ENCODE data around the gene CGRRF1.
A peak's percentile ranks its signal among the peaks of the same experiment; 100 is the strongest.

Gene CGRRF1

GRCh38 chr14:54570047-54570446, 60.3 kb downstream of the CGRRF1 start:
- Histone ChIP-seq H3K9me3 (replicated peaks in 1 of 11) (peaks cover 21 to 32% (median 28%) of the 10 kb centered on the region in 11 experiments), H3K27me3 (peaks cover 0 to 16% (median 12%) of the 10 kb centered on the region in 11 experiments; a peak in 12 of 22 replicates), H3K4me1 (peaks cover 25 to 31% (median 27%) of the 10 kb centered on the region in 10 experiments), H3K4me2 (peak overlapping the region; percentile 84 to 100 (median 97)), H3K9ac (no peak overlapping the region; a peak in 3 of 22 replicates), H3K4me3 (peak overlapping the region in 2 of 10 experiments; percentile 51 to 88; a peak in 2 of 20 replicates), H3K27ac (no peak overlapping the region), H4K20me1 (peaks cover 0 to 36% (median 8%) of the 10 kb centered on the region in 11 experiments; a peak in 9 of 22 replicates), H3K36me3 (peaks cover 19 to 53% (median 34%) of the 10 kb centered on the region in 11 experiments; a peak in 21 of 22 replicates)
- no peak for TF ChIP-seq Cebpa-rat (IDR thresholded peaks at IDR 0.05)

- Histone ChIP-seq H4K20me1 (peaks cover 0 to 44% (median 8%) of the 10 kb centered on the region in 11 experiments; a peak in 8 of 22 replicates), H3K9ac (no peak overlapping the region; a peak in 1 of 22 replicates), H3K9me3 (replicated peaks in 1 of 11) (peaks cover 21 to 32% (median 28%) of the 10 kb centered on the region in 11 experiments), H3K27ac (no peak overlapping the region), H3K4me3 (no peak overlapping the region), H3K27me3 (peaks cover 0 to 8% (median 5%) of the 10 kb centered on the region in 11 experiments; a peak in 9 of 22 replicates), H3K36me3 (peaks cover 19 to 53% (median 36%) of the 10 kb centered on the region in 11 experiments; a peak in 21 of 22 replicates), H3K4me2 (peak overlapping the region; percentile 84 to 100 (median 97); a peak in 20 of 22 replicates), H3K4me1 (peaks cover 21 to 38% (median 25%) of the 10 kb centered on the region in 10 experiments)
- no peak for TF ChIP-seq Cebpa-rat (IDR thresholded peaks at IDR 0.05)
Measured at GRCh38 chr14:54570631-54571415, 61.1 kb downstream of the CGRRF1 start.

DNA sequence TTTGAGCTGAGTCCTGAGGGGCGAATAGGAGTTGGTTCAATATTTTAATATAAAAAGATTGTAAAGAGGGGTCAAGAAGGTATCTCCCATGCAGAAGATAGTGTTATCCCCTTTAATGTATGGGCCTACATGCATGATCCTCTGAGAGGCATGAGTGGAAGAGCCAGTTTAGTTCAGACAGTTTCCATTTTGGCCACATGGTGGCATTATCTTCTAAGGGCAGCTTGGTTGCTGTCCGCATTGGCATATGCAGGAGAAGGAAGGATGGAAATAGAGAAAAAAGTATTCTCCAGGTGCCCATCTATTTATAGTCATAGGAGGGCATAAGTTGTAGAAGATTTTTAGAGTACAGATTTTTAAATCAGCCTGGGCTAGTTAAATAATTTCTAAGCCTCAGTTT, 62.6 kb downstream of the CGRRF1 start:
- Histone ChIP-seq H4K20me1 (peaks cover 0 to 59% (median 8%) of the 10 kb centered on the region in 11 experiments; a peak in 8 of 22 replicates), H3K4me2 (no peak overlapping the region), H3K4me3 (peak overlapping the region in 1 of 10 experiments; percentile 8; a peak in 2 of 20 replicates), H3K27ac (no peak overlapping the region), H3K9me3 (replicated peaks in 1 of 11) (peaks cover 21 to 32% (median 28%) of the 10 kb centered on the region in 11 experiments), H3K4me1 (peaks cover 21 to 51% (median 26%) of the 10 kb centered on the region in 10 experiments), H3K36me3 (peaks cover 25 to 67% (median 42%) of the 10 kb centered on the region in 11 experiments), H3K27me3 (no peaks in the 10 kb centered on the region), H3K9ac (no peak overlapping the region)
- no peak for TF ChIP-seq Cebpa-rat (IDR thresholded peaks at IDR 0.05)

DNA sequence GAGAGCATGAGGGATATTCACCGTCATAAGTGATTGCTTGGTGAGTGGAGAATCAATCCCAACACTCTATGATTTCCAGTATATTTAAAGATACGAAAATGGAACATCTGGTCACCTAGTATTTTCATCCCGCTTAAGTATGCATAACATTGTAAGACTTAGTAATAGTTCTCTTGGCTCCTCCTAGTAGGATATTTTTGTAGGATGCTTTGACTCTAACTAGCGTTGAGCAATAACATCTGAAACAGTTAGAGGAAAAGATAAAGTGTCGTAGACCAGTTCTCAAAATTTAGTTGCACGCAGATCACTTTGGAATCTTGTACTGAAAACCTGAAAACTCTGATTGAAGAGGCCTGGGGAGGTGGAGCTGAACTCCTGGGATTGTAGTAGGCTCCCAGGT, 64.8 kb downstream of the CGRRF1 start:
- H3K9ac ChIP-seq = no peak overlapping the region
- H3K27me3 ChIP-seq = no peaks in the 10 kb centered on the region
- peaks cover 0 to 72% (median under 1%) of the 10 kb centered on the region in 11 experiments; a peak in 7 of 22 replicates for H4K20me1 ChIP-seq
- H3K27ac ChIP-seq = no peak overlapping the region
- H3K4me3 ChIP-seq = no peak overlapping the region
- peaks cover 12 to 47% (median 13%) of the 10 kb centered on the region in 10 experiments for H3K4me1 ChIP-seq
- peaks cover 25 to 76% (median 60%) of the 10 kb centered on the region in 11 experiments for H3K36me3 ChIP-seq
- H3K9me3 ChIP-seq (replicated peaks in 1 of 11) = peaks cover 21 to 32% (median 28%) of the 10 kb centered on the region in 11 experiments
- TF ChIP-seq Cebpa-rat (IDR thresholded peaks at IDR 0.05) = no peak
- H3K4me2 ChIP-seq = no peak overlapping the region

- Histone ChIP-seq H4K20me1 (peaks cover 0 to 89% (median 0%) of the 10 kb centered on the region in 11 experiments; a peak in 6 of 22 replicates), H3K27ac (no peak overlapping the region), H3K36me3 (peaks cover 13 to 76% (median 47%) of the 10 kb centered on the region in 11 experiments), H3K27me3 (no peaks in the 10 kb centered on the region), H3K9me3 (replicated peaks in 1 of 11) (peaks cover 12 to 18% (median 14%) of the 10 kb centered on the region in 11 experiments), H3K9ac (no peak overlapping the region), H3K4me2 (no peak overlapping the region), H3K4me1 (peaks cover 0 to 34% (median 0%) of the 10 kb centered on the region in 10 experiments; a peak in 6 of 20 replicates), H3K4me3 (no peak overlapping the region)
- TF ChIP-seq Cebpa-rat (IDR thresholded peaks at IDR 0.05) = no peak
Measured at GRCh38 chr14:54577494-54577893, 67.8 kb downstream of the CGRRF1 start.

GRCh38 chr14:54577977-54578376, 68.3 kb downstream of the CGRRF1 start:
- Histone ChIP-seq H3K36me3 (peaks cover 8 to 76% (median 47%) of the 10 kb centered on the region in 11 experiments), H3K9me3 (replicated peaks in 1 of 11) (peaks cover 7 to 13% (median 9%) of the 10 kb centered on the region in 11 experiments; a peak in 20 of 22 replicates), H3K27me3 (no peaks in the 10 kb centered on the region), H3K4me1 (peaks cover 0 to 34% (median 0%) of the 10 kb centered on the region in 10 experiments; a peak in 6 of 20 replicates), H3K4me3 (no peak overlapping the region), H3K9ac (no peak overlapping the region), H3K27ac (no peak overlapping the region), H4K20me1 (peaks cover 0 to 94% (median 0%) of the 10 kb centered on the region in 11 experiments; a peak in 6 of 22 replicates), H3K4me2 (no peak overlapping the region)
- TF ChIP-seq Cebpa-rat (IDR thresholded peaks at IDR 0.05) = no peak

- TF ChIP-seq Cebpa-rat (IDR thresholded peaks at IDR 0.05) = no peak
- Histone ChIP-seq H3K4me1 (peaks cover 0 to 34% (median 0%) of the 10 kb centered on the region in 10 experiments; a peak in 6 of 20 replicates), H3K36me3 (peaks cover 0 to 69% (median 40%) of the 10 kb centered on the region in 11 experiments; a peak in 15 of 22 replicates)
Measured at GRCh38 chr14:54579621-54580020, 69.9 kb downstream of the CGRRF1 start.

DNA sequence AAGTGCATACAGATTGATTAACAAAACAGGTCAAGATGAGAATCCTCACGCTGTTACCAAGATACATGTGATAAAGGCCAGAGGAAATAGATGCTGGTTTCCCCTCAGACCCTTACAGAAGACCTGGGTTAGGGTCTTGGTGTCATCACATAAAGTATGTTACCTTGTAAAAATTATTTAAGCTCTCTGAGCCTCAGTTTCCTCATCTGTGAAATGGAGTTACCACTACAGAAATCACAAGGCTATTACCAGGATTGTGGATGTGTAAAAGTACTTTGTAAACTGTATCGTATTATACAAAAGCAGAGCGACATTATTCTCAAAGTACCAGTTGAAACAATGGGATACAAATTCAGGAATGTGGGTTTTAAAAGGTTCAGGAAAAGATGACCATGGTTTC, 71.2 kb downstream of the CGRRF1 start:
- Histone ChIP-seq H4K20me1 (peaks cover 0 to 97% (median 0%) of the 10 kb centered on the region in 11 experiments; a peak in 6 of 22 replicates), H3K27ac (no peak overlapping the region), H3K9me3 (replicated peaks in 1 of 11) (peaks cover 0 to 6% (median 5%) of the 10 kb centered on the region in 11 experiments; a peak in 12 of 22 replicates), H3K9ac (no peak overlapping the region), H3K4me1 (peaks cover 0 to 22% (median 0%) of the 10 kb centered on the region in 10 experiments; a peak in 6 of 20 replicates), H3K4me3 (no peak overlapping the region), H3K4me2 (no peak overlapping the region), H3K27me3 (no peaks in the 10 kb centered on the region), H3K36me3 (peaks cover 0 to 64% (median 42%) of the 10 kb centered on the region in 11 experiments; a peak in 17 of 22 replicates)
- TF ChIP-seq Cebpa-rat (IDR thresholded peaks at IDR 0.05) = no peak

More at GRCh38 chr14:54579621-54580020, 69.9 kb downstream of the CGRRF1 start:
- H3K27me3 ChIP-seq = no peaks in the 10 kb centered on the region
- no peaks in the 10 kb centered on the region for H3K9me3 ChIP-seq (replicated peaks in 1 of 11)
- H4K20me1 ChIP-seq = peaks cover 0 to 100% (median 0%) of the 10 kb centered on the region in 11 experiments; a peak in 6 of 22 replicates
- H3K27ac ChIP-seq = no peak overlapping the region
- H3K4me3 ChIP-seq = no peak overlapping the region
- no peak overlapping the region for H3K4me2 ChIP-seq
- no peak overlapping the region for H3K9ac ChIP-seq

Data from BLaER1 treated with 17β-estradiol and CSF1 and Interleukin-3, amounts not matched to agents 10 nM and 100 nM (cell line).